Colonic mucosa (tissue), 4 donors: ENCODE data around the gene ESM1. TPM values are rescaled to one million over a fixed set of nuclear protein-coding genes. Genes with fewer than 3 reads are reported as not detected.

Experiments used
- DNase-seq: peaks from one replicate; pipeline ENCODE4 v3.0.0-alpha.2; 2020
- H3K27ac ChIP-seq: fragments of 200-600 bp; one replicate; pipeline ENCODE4 v1.8.0; 2021
- H3K27me3 ChIP-seq: fragments of 200-600 bp; one replicate; pipeline ENCODE4 v1.8.0; 2021
- H3K36me3 ChIP-seq: fragments of 200-600 bp; one replicate; pipeline ENCODE4 v1.8.0; 2021
- H3K4me1 ChIP-seq: fragments of 200-600 bp; one replicate; pipeline ENCODE4 v1.8.0; 2021; ENCODE audit warnings: mild to moderate bottlenecking
- H3K4me3 ChIP-seq: fragments of 200-600 bp; one replicate; pipeline ENCODE4 v1.8.0; 2021
- H3K9ac ChIP-seq, 2 donors: one replicate each; pipeline ENCODE4 v1.7.0; 2013; ENCODE audit warnings: control low read depth in 2 of 2, low read depth in 2 of 2, low read length in 2 of 2
- H3K9me3 ChIP-seq: fragments of 200-600 bp; one replicate; pipeline ENCODE4 v1.8.0; 2021
- CTCF ChIP-seq: fragments of 200-600 bp; IDR thresholded peaks from one replicate; pipeline ENCODE4 v1.8.0; 2022; ENCODE audit warnings: antibody characterized with exemption, mild to moderate bottlenecking
- intact Hi-C: fragments of 100-400 bp; cut with DNase I; formaldehyde crosslinking; loops from one replicate; pipeline ENCODE4 v1.14.1; 2022
- total RNA-seq, 2 donors: library from RNA; stranded (reverse); fragmentation: NEBNext Ultra II Directional in 1 of 2; extraction: Animal tissue kit (Norgen Biotek cat#: 25700) in 1 of 2; gene quantifications; one replicate each; pipeline ENCODE4 v1.2.1, GENCODE V29; 2021
- donor health status: healthy.
- donor health status: DM: no; HTN: no; CAD: no.
- donor health status: DM: no; HTN: no; CAD: no.

ESM1 gene
- total RNA-seq, 2 donors from 2014 or later: 0.29 TPM; not detected in 1

GRCh38 chr5:54993318-54993717 is 7.9 kb upstream of the ESM1 start:
- Histone ChIP-seq H3K36me3 (no peaks in the 10 kb centered on the region), H3K9me3 (no peaks in the 10 kb centered on the region), H3K4me3 (no peak overlapping the region), H3K4me1 (no peaks in the 10 kb centered on the region), H3K27ac (no peak overlapping the region), H3K27me3 (no peaks in the 10 kb centered on the region), H3K9ac (no peak overlapping the region)
- no peak for TF ChIP-seq CTCF
- DNase-seq: no peak
- intact Hi-C loops: no loop called here

GRCh38 chr5:54991416-54991815 is 6.0 kb upstream of the ESM1 start:
- TF ChIP-seq CTCF: no peak
- Histone ChIP-seq H3K4me1 (no peaks in the 10 kb centered on the region), H3K4me3 (no peak overlapping the region), H3K27me3 (no peaks in the 10 kb centered on the region), H3K27ac (no peak overlapping the region), H3K9me3 (no peaks in the 10 kb centered on the region), H3K9ac (no peak overlapping the region), H3K36me3 (no peaks in the 10 kb centered on the region)
- no peak for DNase-seq
- intact Hi-C loops: no loop called here

- H3K9ac ChIP-seq: no peak overlapping the region
- H3K4me3 ChIP-seq: no peak overlapping the region
- H3K36me3 ChIP-seq: no peaks in the 10 kb centered on the region
- intact Hi-C loops: no loop called here
- H3K4me1 ChIP-seq: no peaks in the 10 kb centered on the region
- H3K27ac ChIP-seq: no peak overlapping the region
- DNase-seq: no peak
- H3K27me3 ChIP-seq: no peaks in the 10 kb centered on the region
- H3K9me3 ChIP-seq: no peaks in the 10 kb centered on the region
- no peak for TF ChIP-seq CTCF
Observed at GRCh38 chr5:54990841-54991258, 5.5 kb upstream of the ESM1 start.

GRCh38 chr5:54988817-54989216 is 3.4 kb upstream of the ESM1 start:
- H3K36me3 ChIP-seq: no peaks in the 10 kb centered on the region
- TF ChIP-seq CTCF: no peak
- H3K27ac ChIP-seq: no peak overlapping the region
- intact Hi-C loops: no loop called here
- no peak overlapping the region for H3K4me3 ChIP-seq
- H3K9ac ChIP-seq: no peak overlapping the region
- DNase-seq: no peak
- H3K27me3 ChIP-seq: no peaks in the 10 kb centered on the region
- no peaks in the 10 kb centered on the region for H3K4me1 ChIP-seq
- no peaks in the 10 kb centered on the region for H3K9me3 ChIP-seq

- Histone ChIP-seq H3K9ac (no peak overlapping the region), H3K9me3 (no peaks in the 10 kb centered on the region), H3K4me3 (no peak overlapping the region), H3K27ac (no peak overlapping the region), H3K36me3 (no peaks in the 10 kb centered on the region), H3K27me3 (no peaks in the 10 kb centered on the region), H3K4me1 (no peaks in the 10 kb centered on the region)
- TF ChIP-seq CTCF: no peak
- DNase-seq: no peak
- intact Hi-C loops: no loop called here
Observed at GRCh38 chr5:54988218-54988617, 2.8 kb upstream of the ESM1 start.

- no peak for DNase-seq
- H3K9me3 ChIP-seq: no peaks in the 10 kb centered on the region
- H3K27me3 ChIP-seq: no peaks in the 10 kb centered on the region
- H3K27ac ChIP-seq: no peak overlapping the region
- intact Hi-C loops: no loop called here
- no peaks in the 10 kb centered on the region for H3K36me3 ChIP-seq
- H3K4me1 ChIP-seq: no peaks in the 10 kb centered on the region
- no peak for TF ChIP-seq CTCF
- no peak overlapping the region for H3K4me3 ChIP-seq
- no peak overlapping the region for H3K9ac ChIP-seq
Observed at GRCh38 chr5:54986269-54986654, 869 bp upstream of the ESM1 start.
